ENCODE measurements around the gene NR2E3.

NR2E3 gene

DNA sequence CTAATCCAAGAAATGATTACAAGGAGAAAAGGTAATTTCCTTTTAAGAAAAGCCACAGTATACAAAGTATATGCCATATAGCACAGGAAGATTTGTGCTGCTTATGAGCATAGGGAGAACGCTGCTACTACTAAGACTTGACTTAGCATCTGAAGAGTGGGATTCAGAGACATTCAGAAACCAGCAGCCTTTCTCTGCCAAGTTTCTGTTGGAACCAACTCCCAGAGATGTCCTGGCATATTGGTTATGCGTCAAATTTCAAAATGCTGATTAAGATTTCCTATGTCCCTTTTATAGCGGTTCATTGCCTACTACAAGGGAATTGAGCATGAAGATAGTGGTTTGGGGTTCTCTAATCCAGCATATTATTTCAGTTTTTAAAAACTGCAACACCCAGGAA, 4.9 kb downstream of the NR2E3 start:
- Histone ChIP-seq H3K36me3 (ENCODE audit: control insufficient read depth in 2 of 2, insufficient read depth in 2 of 2, low read length in 2 of 2) (no peaks in the 10 kb centered on the region), H3K27ac (ENCODE audit: low read depth in 2 of 2, low read length in 2 of 2) (no peak overlapping the region), H3K27me3 (ENCODE audit: control insufficient read depth in 2 of 2, insufficient read depth in 2 of 2, low read length in 2 of 2) (no peaks in the 10 kb centered on the region), H3K4me1 (ENCODE audit: control insufficient read depth in 2 of 2, insufficient read depth in 2 of 2, low read length in 2 of 2) (no peaks in the 10 kb centered on the region), H3K9ac (ENCODE audit: low read depth in 1 of 2, low read length in 2 of 2) (no peak overlapping the region), H3K9me3 (ENCODE audit: control insufficient read depth in 2 of 2, low read length in 2 of 2) (no peaks in the 10 kb centered on the region), H3K4me3 (ENCODE audit: low read length in 2 of 2) (no peak overlapping the region)

DNA sequence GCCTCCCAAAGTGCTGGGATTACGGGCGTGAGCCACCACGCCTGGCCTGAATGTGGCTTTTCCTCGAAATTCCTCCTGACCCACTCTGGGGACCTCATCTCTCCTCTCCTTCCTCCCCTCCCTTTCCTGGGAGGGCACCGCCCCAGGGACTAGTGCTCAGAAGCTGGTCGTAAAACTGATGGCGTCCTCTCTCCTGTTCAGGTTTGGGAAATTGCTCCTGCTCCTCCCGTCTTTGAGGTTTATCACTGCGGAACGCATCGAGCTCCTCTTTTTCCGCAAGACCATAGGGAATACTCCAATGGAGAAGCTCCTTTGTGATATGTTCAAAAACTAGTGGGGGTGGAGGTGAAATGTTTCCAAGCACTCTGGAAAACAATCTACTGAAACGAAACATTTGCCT, 7.0 kb downstream of the NR2E3 start:
- Histone ChIP-seq H3K4me3 (ENCODE audit: low read length in 2 of 2) (no peak overlapping the region), H3K36me3 (ENCODE audit: control insufficient read depth in 2 of 2, insufficient read depth in 2 of 2, low read length in 2 of 2) (peaks cover 0 to 9% of the 10 kb centered on the region in 2 donors), H3K27me3 (ENCODE audit: control insufficient read depth in 2 of 2, insufficient read depth in 2 of 2, low read length in 2 of 2) (no peaks in the 10 kb centered on the region), H3K9me3 (ENCODE audit: control insufficient read depth in 2 of 2, low read length in 2 of 2) (peaks cover 3 to 8% of the 10 kb centered on the region in 2 donors), H3K27ac (ENCODE audit: low read depth in 2 of 2, low read length in 2 of 2) (no peak overlapping the region), H3K4me1 (ENCODE audit: control insufficient read depth in 2 of 2, insufficient read depth in 2 of 2, low read length in 2 of 2) (no peaks in the 10 kb centered on the region), H3K9ac (ENCODE audit: low read depth in 1 of 2, low read length in 2 of 2) (no peak overlapping the region)

GRCh38 chr15:71820127-71820526, 9.8 kb downstream of the NR2E3 start:
- Histone ChIP-seq H3K36me3 (ENCODE audit: control insufficient read depth in 2 of 2, insufficient read depth in 2 of 2, low read length in 2 of 2) (peaks cover 3 to 22% of the 10 kb centered on the region in 2 donors), H3K27ac (ENCODE audit: low read depth in 2 of 2, low read length in 2 of 2) (no peak overlapping the region), H3K9ac (ENCODE audit: low read depth in 1 of 2, low read length in 2 of 2) (no peak overlapping the region), H3K4me1 (ENCODE audit: control insufficient read depth in 2 of 2, insufficient read depth in 2 of 2, low read length in 2 of 2) (no peaks in the 10 kb centered on the region), H3K9me3 (ENCODE audit: control insufficient read depth in 2 of 2, low read length in 2 of 2) (peaks cover 3 to 8% of the 10 kb centered on the region in 2 donors), H3K4me3 (ENCODE audit: low read length in 2 of 2) (no peak overlapping the region), H3K27me3 (ENCODE audit: control insufficient read depth in 2 of 2, insufficient read depth in 2 of 2, low read length in 2 of 2) (no peaks in the 10 kb centered on the region)

DNA sequence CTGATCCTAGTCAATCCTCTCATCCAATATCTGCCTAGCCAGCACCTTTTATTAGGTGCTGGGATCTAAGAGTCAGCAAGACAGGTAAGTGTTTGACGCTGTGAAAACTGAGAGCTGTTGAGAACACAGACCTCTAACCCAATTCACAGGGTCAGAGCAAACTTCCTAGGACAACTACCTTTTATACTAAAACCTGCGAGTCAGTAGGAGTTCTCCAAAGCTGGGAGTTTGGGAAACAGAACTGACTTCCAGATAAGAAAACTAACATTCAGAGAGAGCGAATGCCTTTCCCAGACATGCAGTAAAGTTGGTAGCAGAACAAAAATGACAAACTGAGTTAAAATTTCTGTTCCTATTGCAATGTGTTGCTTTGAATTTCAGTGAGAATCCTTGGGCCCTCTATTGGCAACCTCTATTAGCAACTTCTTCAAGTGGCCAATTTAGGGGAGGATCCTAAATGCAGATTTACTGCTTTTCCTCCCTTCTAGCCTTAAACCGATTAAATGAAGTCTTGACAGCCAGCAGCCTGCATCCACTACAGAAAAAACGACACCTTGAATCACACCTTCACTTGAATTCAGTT, 11.3 kb downstream of the NR2E3 start:
- Histone ChIP-seq H3K9ac (ENCODE audit: low read depth in 1 of 2, low read length in 2 of 2) (no peak overlapping the region), H3K4me3 (ENCODE audit: low read length in 2 of 2) (no peak overlapping the region), H3K36me3 (ENCODE audit: control insufficient read depth in 2 of 2, insufficient read depth in 2 of 2, low read length in 2 of 2) (peaks cover 13 to 32% of the 10 kb centered on the region in 2 donors), H3K4me1 (ENCODE audit: control insufficient read depth in 2 of 2, insufficient read depth in 2 of 2, low read length in 2 of 2) (no peaks in the 10 kb centered on the region), H3K27ac (ENCODE audit: low read depth in 2 of 2, low read length in 2 of 2) (no peak overlapping the region), H3K9me3 (ENCODE audit: control insufficient read depth in 2 of 2, low read length in 2 of 2) (peaks cover 3 to 8% of the 10 kb centered on the region in 2 donors), H3K27me3 (ENCODE audit: control insufficient read depth in 2 of 2, insufficient read depth in 2 of 2, low read length in 2 of 2) (no peaks in the 10 kb centered on the region)

DNA sequence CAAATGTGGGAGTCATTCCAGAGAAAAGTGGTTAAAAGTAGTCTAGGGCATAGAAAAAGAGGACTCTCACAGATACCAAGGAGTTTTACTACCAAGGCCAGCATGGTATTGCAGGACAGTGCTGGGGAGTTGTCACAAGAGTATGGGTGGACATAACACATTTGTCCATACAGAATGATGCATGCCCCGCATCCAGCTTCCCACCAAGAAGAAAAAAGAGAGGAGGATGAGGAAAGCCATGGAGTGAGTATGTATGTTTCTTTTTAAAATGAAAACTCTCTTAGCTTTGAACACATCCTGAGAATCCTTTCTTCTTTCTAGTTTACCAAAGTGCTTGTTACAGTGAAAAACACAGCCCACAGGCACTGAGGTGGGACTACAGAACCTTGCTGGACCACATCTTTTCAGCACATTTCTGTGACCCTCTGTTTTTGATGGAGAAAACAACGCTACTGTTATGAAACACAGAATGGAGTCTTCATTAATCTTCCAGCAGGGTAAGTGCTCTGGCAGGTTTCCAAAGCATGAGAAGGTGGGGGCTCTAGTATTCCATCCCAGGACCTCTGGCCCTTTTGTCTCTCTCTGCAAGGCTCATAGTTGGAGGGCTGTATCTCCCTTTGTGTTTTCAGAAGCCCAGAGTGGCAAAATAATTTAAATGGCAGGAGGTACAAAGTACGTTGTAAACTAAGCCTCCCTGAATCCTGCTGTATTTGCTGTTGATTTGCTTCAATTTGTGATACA, 12.7 kb downstream of the NR2E3 start:
- H3K4me1 ChIP-seq (ENCODE audit: control insufficient read depth in 2 of 2, insufficient read depth in 2 of 2, low read length in 2 of 2) = no peaks in the 10 kb centered on the region
- no peak overlapping the region for H3K9ac ChIP-seq (ENCODE audit: low read depth in 1 of 2, low read length in 2 of 2)
- H3K36me3 ChIP-seq (ENCODE audit: control insufficient read depth in 2 of 2, insufficient read depth in 2 of 2, low read length in 2 of 2) = peaks cover 26 to 41% of the 10 kb centered on the region in 2 donors
- no peak overlapping the region for H3K27ac ChIP-seq (ENCODE audit: low read depth in 2 of 2, low read length in 2 of 2)
- peaks cover 3 to 8% of the 10 kb centered on the region in 2 donors for H3K9me3 ChIP-seq (ENCODE audit: control insufficient read depth in 2 of 2, low read length in 2 of 2)
- no peak overlapping the region for H3K4me3 ChIP-seq (ENCODE audit: low read length in 2 of 2)
- H3K27me3 ChIP-seq (ENCODE audit: control insufficient read depth in 2 of 2, insufficient read depth in 2 of 2, low read length in 2 of 2) = no peaks in the 10 kb centered on the region

DNA sequence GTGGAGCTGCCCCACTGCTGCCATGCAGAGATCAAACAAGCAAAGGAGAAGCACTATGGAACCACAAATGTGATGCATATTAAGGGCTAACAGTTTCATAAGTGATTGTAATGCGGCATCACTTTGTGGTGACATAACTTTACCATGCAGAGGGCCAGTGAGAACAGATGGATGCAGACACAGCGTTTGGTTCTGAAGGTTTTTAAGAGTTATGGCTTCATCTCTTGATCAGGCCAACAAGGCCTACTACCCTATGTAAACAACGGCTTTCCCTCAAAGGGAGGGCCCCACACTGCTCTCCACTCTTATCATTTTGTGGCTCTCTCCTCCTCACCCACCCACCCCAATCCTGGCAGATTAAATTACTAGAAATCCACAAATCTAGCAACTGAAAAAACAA, 13.4 kb downstream of the NR2E3 start:
- no peaks in the 10 kb centered on the region for H3K27me3 ChIP-seq (ENCODE audit: control insufficient read depth in 2 of 2, insufficient read depth in 2 of 2, low read length in 2 of 2)
- H3K27ac ChIP-seq (ENCODE audit: low read depth in 2 of 2, low read length in 2 of 2) = no peak overlapping the region
- no peaks in the 10 kb centered on the region for H3K4me1 ChIP-seq (ENCODE audit: control insufficient read depth in 2 of 2, insufficient read depth in 2 of 2, low read length in 2 of 2)
- H3K9me3 ChIP-seq (ENCODE audit: control insufficient read depth in 2 of 2, low read length in 2 of 2) = peaks cover 3 to 8% of the 10 kb centered on the region in 2 donors
- peaks cover 32 to 41% of the 10 kb centered on the region in 2 donors for H3K36me3 ChIP-seq (ENCODE audit: control insufficient read depth in 2 of 2, insufficient read depth in 2 of 2, low read length in 2 of 2)
- no peak overlapping the region for H3K9ac ChIP-seq (ENCODE audit: low read depth in 1 of 2, low read length in 2 of 2)
- H3K4me3 ChIP-seq (ENCODE audit: low read length in 2 of 2) = no peak overlapping the region

DNA sequence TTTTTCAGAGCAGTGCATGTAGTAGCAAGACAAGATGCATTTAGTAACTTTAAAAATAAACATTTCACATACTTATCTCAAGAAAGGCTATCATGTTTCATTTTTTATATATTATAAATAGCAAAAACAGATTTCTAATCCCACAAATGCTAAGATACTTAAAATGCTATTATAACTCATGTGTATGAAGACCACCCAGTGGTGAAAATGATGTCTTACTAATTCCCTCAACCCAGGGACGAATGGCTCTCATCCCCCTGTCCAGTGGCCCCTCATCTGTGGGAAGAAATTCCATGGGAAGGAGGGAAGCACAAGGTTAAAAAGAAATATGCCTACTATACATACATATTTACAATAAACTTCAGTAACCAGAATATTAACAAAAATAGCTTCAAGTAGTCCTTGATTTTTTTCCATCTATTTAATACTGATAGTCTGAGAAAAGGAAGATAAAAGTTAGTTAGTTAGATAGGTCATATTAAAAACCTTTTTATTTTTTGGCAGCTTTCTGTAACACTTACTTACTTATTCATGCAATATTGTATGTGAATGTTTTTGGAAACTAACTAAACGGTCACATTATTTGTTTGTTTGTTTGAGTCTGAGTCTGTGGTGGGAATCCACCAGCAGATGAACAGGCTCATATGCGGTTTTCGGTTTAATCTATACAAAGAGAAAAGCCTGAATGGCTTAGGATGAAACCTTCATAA, 14.8 kb downstream of the NR2E3 start:
- H3K27ac ChIP-seq (ENCODE audit: low read depth in 2 of 2, low read length in 2 of 2) = no peak overlapping the region
- no peaks in the 10 kb centered on the region for H3K27me3 ChIP-seq (ENCODE audit: control insufficient read depth in 2 of 2, insufficient read depth in 2 of 2, low read length in 2 of 2)
- H3K36me3 ChIP-seq (ENCODE audit: control insufficient read depth in 2 of 2, insufficient read depth in 2 of 2, low read length in 2 of 2) = peaks cover 45 to 51% of the 10 kb centered on the region in 2 donors
- H3K4me3 ChIP-seq (ENCODE audit: low read length in 2 of 2) = no peak overlapping the region
- peaks cover 3 to 8% of the 10 kb centered on the region in 2 donors for H3K9me3 ChIP-seq (ENCODE audit: control insufficient read depth in 2 of 2, low read length in 2 of 2)
- no peak overlapping the region for H3K9ac ChIP-seq (ENCODE audit: low read depth in 1 of 2, low read length in 2 of 2)
- no peaks in the 10 kb centered on the region for H3K4me1 ChIP-seq (ENCODE audit: control insufficient read depth in 2 of 2, insufficient read depth in 2 of 2, low read length in 2 of 2)

DNA sequence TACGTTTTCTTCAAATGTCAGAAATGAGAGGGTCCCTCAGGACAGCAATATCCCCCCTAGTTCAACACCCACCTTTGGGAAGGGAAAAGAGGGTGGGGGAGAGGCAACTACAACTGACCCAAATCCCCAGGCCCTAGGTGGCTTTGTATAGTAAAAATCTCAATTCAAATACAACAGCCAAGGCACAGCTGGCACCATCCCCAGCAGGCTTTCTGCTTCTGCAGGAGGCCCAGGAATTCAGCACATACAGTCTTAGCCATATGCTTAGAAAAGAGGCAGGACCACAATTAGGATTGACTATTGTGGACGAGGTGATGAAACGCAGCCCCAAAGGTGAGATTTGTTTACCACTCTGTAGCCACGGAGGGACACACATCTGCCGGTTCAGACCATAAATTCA, 15.8 kb downstream of the NR2E3 start:
- H3K9ac ChIP-seq (ENCODE audit: low read depth in 1 of 2, low read length in 2 of 2) = no peak overlapping the region
- H3K27me3 ChIP-seq (ENCODE audit: control insufficient read depth in 2 of 2, insufficient read depth in 2 of 2, low read length in 2 of 2) = no peaks in the 10 kb centered on the region
- H3K36me3 ChIP-seq (ENCODE audit: control insufficient read depth in 2 of 2, insufficient read depth in 2 of 2, low read length in 2 of 2) = peaks cover 45 to 51% of the 10 kb centered on the region in 2 donors
- peaks cover 0 to 8% of the 10 kb centered on the region in 2 donors for H3K9me3 ChIP-seq (ENCODE audit: control insufficient read depth in 2 of 2, low read length in 2 of 2)
- no peak overlapping the region for H3K27ac ChIP-seq (ENCODE audit: low read depth in 2 of 2, low read length in 2 of 2)
- no peaks in the 10 kb centered on the region for H3K4me1 ChIP-seq (ENCODE audit: control insufficient read depth in 2 of 2, insufficient read depth in 2 of 2, low read length in 2 of 2)
- no peak overlapping the region for H3K4me3 ChIP-seq (ENCODE audit: low read length in 2 of 2)

DNA sequence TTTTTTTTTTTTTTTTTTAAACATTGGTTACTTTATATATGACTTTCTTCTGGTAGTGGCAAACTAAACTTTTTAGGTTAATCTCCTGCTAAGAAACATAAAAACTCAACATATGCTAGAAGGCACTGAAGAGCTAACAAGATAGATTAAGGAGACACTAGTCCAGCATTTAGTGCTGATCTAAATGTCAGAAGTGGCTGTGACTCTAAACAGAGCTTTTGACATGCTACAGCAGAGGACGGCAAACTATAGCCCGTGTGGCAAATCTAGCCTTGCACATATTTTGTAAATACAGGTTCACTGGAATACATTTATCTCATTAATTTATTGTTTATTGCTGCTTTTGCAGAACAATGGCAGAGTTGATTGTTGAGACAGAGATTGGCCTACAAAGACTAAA, 20.6 kb downstream of the NR2E3 start:
- Histone ChIP-seq H3K9me3 (ENCODE audit: control insufficient read depth in 2 of 2, low read length in 2 of 2) (no peaks in the 10 kb centered on the region), H3K27ac (ENCODE audit: low read depth in 2 of 2, low read length in 2 of 2) (no peak overlapping the region), H3K36me3 (ENCODE audit: control insufficient read depth in 2 of 2, insufficient read depth in 2 of 2, low read length in 2 of 2) (peaks cover 26 to 38% of the 10 kb centered on the region in 2 donors), H3K4me3 (ENCODE audit: low read length in 2 of 2) (no peak overlapping the region), H3K27me3 (ENCODE audit: control insufficient read depth in 2 of 2, insufficient read depth in 2 of 2, low read length in 2 of 2) (no peaks in the 10 kb centered on the region), H3K9ac (ENCODE audit: low read depth in 1 of 2, low read length in 2 of 2) (no peak overlapping the region), H3K4me1 (ENCODE audit: control insufficient read depth in 2 of 2, insufficient read depth in 2 of 2, low read length in 2 of 2) (no peaks in the 10 kb centered on the region)

- Histone ChIP-seq H3K9me3 (ENCODE audit: control insufficient read depth in 2 of 2, low read length in 2 of 2) (no peaks in the 10 kb centered on the region), H3K27me3 (ENCODE audit: control insufficient read depth in 2 of 2, insufficient read depth in 2 of 2, low read length in 2 of 2) (no peaks in the 10 kb centered on the region), H3K27ac (ENCODE audit: low read depth in 2 of 2, low read length in 2 of 2) (no peak overlapping the region), H3K36me3 (ENCODE audit: control insufficient read depth in 2 of 2, insufficient read depth in 2 of 2, low read length in 2 of 2) (peaks cover 8 to 9% of the 10 kb centered on the region in 2 donors), H3K4me3 (ENCODE audit: low read length in 2 of 2) (no peak overlapping the region), H3K4me1 (ENCODE audit: control insufficient read depth in 2 of 2, insufficient read depth in 2 of 2, low read length in 2 of 2) (no peaks in the 10 kb centered on the region), H3K9ac (ENCODE audit: low read depth in 1 of 2, low read length in 2 of 2) (no peak overlapping the region)
These were observed 31.2 kb downstream of the NR2E3 start for GRCh38 chr15:71841563-71841962.

Data from mucosa of rectum (tissue), 2 donors.